ENCODE data around the gene WSCD2. TPM values are rescaled to one million over a fixed set of nuclear protein-coding genes. Genes with fewer than 3 reads are reported as not detected.

WSCD2 gene
- total and polyA plus RNA-seq, 3 experiments from 2014 or later: 0.39 TPM; not detected in 2

DNA sequence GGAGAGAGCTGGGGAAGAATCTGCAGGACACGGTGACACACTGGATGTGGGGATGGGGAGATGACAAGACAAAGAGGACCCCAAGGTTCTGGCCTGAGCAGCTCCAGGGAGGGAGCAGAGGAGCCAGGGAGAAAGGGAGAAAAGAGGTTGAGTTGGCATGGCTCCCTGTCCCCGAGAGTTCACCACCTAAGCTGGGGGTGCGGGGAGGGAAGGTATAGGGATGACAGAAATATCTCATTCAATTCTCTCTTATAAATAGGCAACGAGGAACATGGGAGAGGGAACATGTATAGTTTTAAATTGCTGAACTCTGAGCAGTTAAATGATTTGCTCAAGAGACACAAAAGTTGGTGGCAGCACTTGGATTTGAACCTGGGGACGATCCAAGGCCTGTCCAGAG is 124.9 kb downstream of the WSCD2 start:
- Histone ChIP-seq H3K9me3 (ENCODE audit: low read length) (no peaks in the 10 kb centered on the region), H3K27me3 (ENCODE audit: insufficient read depth, low read length, poor library complexity, severe bottlenecking) (peaks cover 3% of the 10 kb centered on the region), H3K27ac (ENCODE audit: low read depth, low read length) (no peak overlapping the region), H3K4me3 (ENCODE audit: low read length) (no peak overlapping the region), H3K36me3 (ENCODE audit: insufficient read depth, low read length) (no peaks in the 10 kb centered on the region), H3K4me1 (ENCODE audit: insufficient read depth, low read length) (no peaks in the 10 kb centered on the region)
- Mint-ChIP-seq H3K4me3 (no peak overlapping the region), H3K27ac (no peak overlapping the region), H3K4me1 (peaks cover 0 to 2% (median 0%) of the 10 kb centered on the region in 3 donors), H3K27me3 (peaks cover 11 to 28% of the 10 kb centered on the region in 2 donors), H3K9me3 (peaks cover 0 to under 1% (median 0%) of the 10 kb centered on the region in 5 donors), H3K36me3 (no peaks in the 10 kb centered on the region)
- no peak for DNase-seq
- POLR2A ChIA-PET: no interaction called here
- CTCF ChIA-PET: no interaction called here

DNA sequence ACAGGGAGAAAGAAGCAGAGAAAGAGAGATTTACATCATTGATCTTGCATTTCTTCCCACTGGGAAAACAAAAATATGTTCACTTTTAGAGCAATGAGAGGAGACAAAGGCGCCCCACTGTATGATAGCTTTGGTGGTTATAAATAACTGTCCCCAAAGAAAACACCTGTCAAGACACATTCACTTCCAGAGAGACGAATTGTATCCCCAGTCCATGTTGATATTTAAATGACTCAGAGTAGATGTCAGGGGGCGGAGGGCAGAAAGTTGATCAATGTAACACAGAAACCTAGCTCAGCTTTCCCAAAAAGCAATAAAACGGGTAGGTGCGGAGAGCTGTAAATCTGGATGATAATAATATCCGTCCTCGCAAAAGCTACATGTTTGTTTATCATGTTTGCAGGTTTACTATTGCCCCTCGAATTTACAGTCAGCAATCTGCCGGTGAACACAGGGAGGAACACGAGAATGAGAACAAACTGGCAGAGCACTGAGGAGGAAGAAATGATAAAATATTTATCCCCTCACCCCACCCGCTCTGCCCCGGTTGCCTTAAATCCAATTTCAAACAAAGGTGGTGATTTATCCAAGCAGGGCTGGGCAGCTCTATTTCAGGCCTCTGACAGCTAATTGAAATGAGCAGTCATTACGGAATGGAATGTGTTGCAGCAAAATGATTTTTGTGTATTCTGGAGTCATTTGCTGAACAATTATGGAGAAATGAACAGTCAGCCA is 125.6 kb downstream of the WSCD2 start:
- ChIA-PET CTCF (no interaction called here), POLR2A (no interaction called here)
- peaks cover 9 to 24% of the 10 kb centered on the region in 2 donors for H3K27me3 Mint-ChIP-seq
- Histone ChIP-seq H3K4me1 (ENCODE audit: insufficient read depth, low read length) (no peaks in the 10 kb centered on the region), H3K27ac (ENCODE audit: low read depth, low read length) (no peak overlapping the region), H3K36me3 (ENCODE audit: insufficient read depth, low read length) (no peaks in the 10 kb centered on the region), H3K4me3 (ENCODE audit: low read length) (no peak overlapping the region), H3K9me3 (ENCODE audit: low read length) (no peaks in the 10 kb centered on the region), H3K27me3 (ENCODE audit: insufficient read depth, low read length, poor library complexity, severe bottlenecking) (peaks cover 3% of the 10 kb centered on the region)
- H3K9me3 Mint-ChIP-seq: peaks cover 0 to 7% (median 6%) of the 10 kb centered on the region in 5 donors
- peaks cover 0 to 2% (median 0%) of the 10 kb centered on the region in 3 donors for H3K4me1 Mint-ChIP-seq
- H3K4me3 Mint-ChIP-seq: no peak overlapping the region
- H3K36me3 Mint-ChIP-seq: no peaks in the 10 kb centered on the region
- no peak overlapping the region for H3K27ac Mint-ChIP-seq
- no peak for DNase-seq

DNA sequence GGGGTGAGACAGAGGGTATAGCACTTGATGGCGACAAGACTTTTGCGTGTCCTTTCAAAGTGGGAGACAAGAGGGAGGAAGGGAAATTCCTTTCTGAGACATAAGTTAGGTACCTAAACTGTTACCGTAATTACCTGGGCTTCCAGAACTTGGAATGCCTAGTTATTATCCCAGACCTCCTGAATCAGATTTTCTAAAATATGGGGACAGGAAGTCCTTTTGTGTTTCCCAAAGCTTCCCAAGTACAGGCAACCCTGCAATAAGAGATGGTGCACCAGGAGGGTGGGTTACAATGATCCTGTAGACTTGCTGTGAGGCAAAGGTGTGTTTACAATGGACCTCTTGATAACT is 126.1 kb downstream of the WSCD2 start:
- ChIA-PET CTCF (no interaction called here), POLR2A (no interaction called here)
- DNase-seq: no peak
- Mint-ChIP-seq H3K4me3 (no peak overlapping the region), H3K4me1 (peaks cover 0 to 2% (median 0%) of the 10 kb centered on the region in 3 donors), H3K27ac (no peak overlapping the region), H3K9me3 (peaks cover 0 to 12% (median 11%) of the 10 kb centered on the region in 5 donors), H3K27me3 (peaks cover 9 to 21% of the 10 kb centered on the region in 2 donors), H3K36me3 (no peaks in the 10 kb centered on the region)
- no peaks in the 10 kb centered on the region for H3K9me3 ChIP-seq (ENCODE audit: low read length)
- no peaks in the 10 kb centered on the region for H3K27me3 ChIP-seq (ENCODE audit: insufficient read depth, low read length, poor library complexity, severe bottlenecking)
- no peak overlapping the region for H3K4me3 ChIP-seq (ENCODE audit: low read length)
- no peak overlapping the region for H3K27ac ChIP-seq (ENCODE audit: low read depth, low read length)
- no peaks in the 10 kb centered on the region for H3K36me3 ChIP-seq (ENCODE audit: insufficient read depth, low read length)
- no peaks in the 10 kb centered on the region for H3K4me1 ChIP-seq (ENCODE audit: insufficient read depth, low read length)

DNA sequence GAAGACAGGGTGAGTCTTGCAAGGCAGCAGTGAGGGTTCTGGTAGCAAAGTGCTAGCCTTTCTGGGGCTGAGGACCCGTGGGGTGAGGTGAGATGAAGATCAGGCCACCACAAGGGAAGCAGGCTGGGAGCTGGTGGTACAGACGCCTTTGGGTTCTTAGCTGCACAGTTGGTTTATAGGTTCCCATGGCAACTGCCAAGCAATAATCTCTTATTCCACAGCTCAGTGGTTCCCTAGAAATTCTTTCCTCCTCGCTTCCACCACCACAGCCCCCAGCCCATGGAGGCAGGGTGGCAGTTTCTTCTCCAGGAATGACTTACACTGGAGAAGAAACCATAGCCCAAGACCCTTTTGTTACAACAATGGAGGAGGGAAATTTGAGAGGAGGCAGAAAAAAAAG is 127.9 kb downstream of the WSCD2 start:
- ChIA-PET POLR2A (no interaction called here), CTCF (no interaction called here)
- no peaks in the 10 kb centered on the region for H3K27me3 ChIP-seq (ENCODE audit: insufficient read depth, low read length, poor library complexity, severe bottlenecking)
- peaks cover 5% of the 10 kb centered on the region for H3K9me3 ChIP-seq (ENCODE audit: low read length)
- no peak overlapping the region for H3K4me3 ChIP-seq (ENCODE audit: low read length)
- no peak for DNase-seq
- no peaks in the 10 kb centered on the region for H3K36me3 ChIP-seq (ENCODE audit: insufficient read depth, low read length)
- Mint-ChIP-seq H3K36me3 (no peaks in the 10 kb centered on the region), H3K27me3 (peaks cover 9 to 12% of the 10 kb centered on the region in 2 donors), H3K9me3 (peaks cover 11 to 29% (median 21%) of the 10 kb centered on the region in 5 donors), H3K4me3 (no peak overlapping the region), H3K27ac (no peak overlapping the region), H3K4me1 (peaks cover 0 to 2% (median 0%) of the 10 kb centered on the region in 3 donors)
- H3K27ac ChIP-seq (ENCODE audit: low read depth, low read length): no peak overlapping the region
- no peaks in the 10 kb centered on the region for H3K4me1 ChIP-seq (ENCODE audit: insufficient read depth, low read length)

DNA sequence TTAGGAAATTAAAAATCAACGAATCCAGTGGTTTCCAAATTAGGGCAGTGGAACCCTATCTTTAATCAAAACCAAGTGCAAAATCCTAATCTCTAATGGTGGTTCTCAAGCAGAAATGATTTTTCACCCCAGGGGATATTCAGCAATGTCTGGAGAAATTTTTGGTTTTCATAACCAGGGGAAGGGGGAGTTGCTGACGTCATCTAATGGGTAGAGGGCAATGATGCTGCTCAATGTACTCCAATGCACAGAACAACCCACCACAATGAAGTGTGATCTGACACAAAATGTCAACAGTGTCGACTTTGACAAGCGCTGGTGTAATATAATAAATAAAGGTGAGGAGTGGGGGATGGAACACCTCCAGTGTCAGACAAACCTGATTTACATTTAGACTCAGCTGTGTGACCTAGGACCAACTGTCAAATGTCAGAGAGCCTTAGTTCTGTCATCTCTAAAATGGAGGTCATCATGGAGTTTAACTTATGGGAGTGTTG is 128.6 kb downstream of the WSCD2 start:
- H3K36me3 Mint-ChIP-seq: no peaks in the 10 kb centered on the region
- H3K27ac Mint-ChIP-seq: no peak overlapping the region
- H3K4me3 Mint-ChIP-seq: no peak overlapping the region
- H3K27me3 Mint-ChIP-seq: peaks cover 6 to 10% of the 10 kb centered on the region in 2 donors
- H3K9me3 ChIP-seq (ENCODE audit: low read length): peaks cover 5% of the 10 kb centered on the region
- no peak overlapping the region for H3K27ac ChIP-seq (ENCODE audit: low read depth, low read length)
- peaks cover 11 to 30% (median 21%) of the 10 kb centered on the region in 5 donors for H3K9me3 Mint-ChIP-seq
- peaks cover 0 to 2% (median 0%) of the 10 kb centered on the region in 3 donors for H3K4me1 Mint-ChIP-seq
- H3K4me1 ChIP-seq (ENCODE audit: insufficient read depth, low read length): no peaks in the 10 kb centered on the region
- ChIA-PET CTCF (no interaction called here), POLR2A (no interaction called here)
- no peaks in the 10 kb centered on the region for H3K27me3 ChIP-seq (ENCODE audit: insufficient read depth, low read length, poor library complexity, severe bottlenecking)
- no peak overlapping the region for H3K4me3 ChIP-seq (ENCODE audit: low read length)
- DNase-seq: no peak
- H3K36me3 ChIP-seq (ENCODE audit: insufficient read depth, low read length): no peaks in the 10 kb centered on the region

DNA sequence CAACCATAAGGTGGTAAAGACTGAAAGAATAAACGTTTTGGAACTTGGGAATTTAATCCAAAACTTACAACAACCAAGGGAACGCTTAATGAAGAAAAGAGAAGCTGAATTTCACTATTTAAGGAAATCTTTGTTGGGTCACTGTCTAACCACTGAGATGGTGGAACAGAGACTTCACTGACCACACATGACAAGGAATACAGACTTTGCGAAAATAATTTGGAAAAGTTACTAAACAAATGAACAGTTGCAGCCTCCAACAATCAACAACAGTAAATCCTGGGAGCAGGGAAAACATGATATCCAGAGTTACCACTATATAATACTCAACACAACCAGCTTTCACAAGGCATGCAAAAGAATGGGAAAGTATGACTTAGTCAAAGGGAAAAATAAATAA is 131.0 kb downstream of the WSCD2 start:
- ChIA-PET CTCF (no interaction called here), POLR2A (no interaction called here)
- Mint-ChIP-seq H3K36me3 (no peaks in the 10 kb centered on the region), H3K27me3 (peaks cover 5 to 7% of the 10 kb centered on the region in 2 donors), H3K27ac (no peak overlapping the region), H3K4me1 (no peaks in the 10 kb centered on the region), H3K4me3 (no peak overlapping the region), H3K9me3 (peaks cover 14 to 30% (median 21%) of the 10 kb centered on the region in 5 donors)
- Histone ChIP-seq H3K36me3 (ENCODE audit: insufficient read depth, low read length) (no peaks in the 10 kb centered on the region), H3K27ac (ENCODE audit: low read depth, low read length) (no peak overlapping the region), H3K4me1 (ENCODE audit: insufficient read depth, low read length) (no peaks in the 10 kb centered on the region), H3K27me3 (ENCODE audit: insufficient read depth, low read length, poor library complexity, severe bottlenecking) (no peaks in the 10 kb centered on the region), H3K9me3 (ENCODE audit: low read length) (peaks cover 5% of the 10 kb centered on the region), H3K4me3 (ENCODE audit: low read length) (no peak overlapping the region)
- DNase-seq: no peak

DNA sequence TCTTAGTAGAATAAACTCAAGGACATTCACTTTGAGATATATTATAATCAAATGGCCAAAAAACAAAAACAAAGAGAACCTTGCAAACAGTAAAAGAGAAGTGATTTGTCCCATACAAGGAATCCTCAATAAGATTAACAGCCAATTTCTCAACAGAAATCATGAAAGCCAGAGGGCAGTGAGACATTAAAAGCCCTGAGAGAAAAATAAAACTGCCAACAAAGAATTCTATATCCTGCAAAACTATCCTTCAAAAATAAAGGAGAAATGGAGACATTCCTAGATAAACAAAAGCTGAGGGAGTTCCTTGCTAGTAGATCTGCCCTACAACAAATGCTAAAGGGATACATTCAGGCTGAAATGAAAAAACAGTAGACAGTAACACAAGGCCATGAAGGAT is 131.9 kb downstream of the WSCD2 start:
- Mint-ChIP-seq H3K4me1 (no peaks in the 10 kb centered on the region), H3K27ac (no peak overlapping the region), H3K9me3 (peaks cover 14 to 30% (median 21%) of the 10 kb centered on the region in 5 donors), H3K36me3 (no peaks in the 10 kb centered on the region), H3K27me3 (peaks cover 5 to 7% of the 10 kb centered on the region in 2 donors), H3K4me3 (no peak overlapping the region)
- POLR2A ChIA-PET: no interaction called here
- Histone ChIP-seq H3K36me3 (ENCODE audit: insufficient read depth, low read length) (no peaks in the 10 kb centered on the region), H3K4me1 (ENCODE audit: insufficient read depth, low read length) (no peaks in the 10 kb centered on the region), H3K27ac (ENCODE audit: low read depth, low read length) (no peak overlapping the region), H3K27me3 (ENCODE audit: insufficient read depth, low read length, poor library complexity, severe bottlenecking) (no peaks in the 10 kb centered on the region), H3K9me3 (ENCODE audit: low read length) (peaks cover 5% of the 10 kb centered on the region), H3K4me3 (ENCODE audit: low read length) (no peak overlapping the region)
- DNase-seq: no peak
- CTCF ChIA-PET: no interaction called here

DNA sequence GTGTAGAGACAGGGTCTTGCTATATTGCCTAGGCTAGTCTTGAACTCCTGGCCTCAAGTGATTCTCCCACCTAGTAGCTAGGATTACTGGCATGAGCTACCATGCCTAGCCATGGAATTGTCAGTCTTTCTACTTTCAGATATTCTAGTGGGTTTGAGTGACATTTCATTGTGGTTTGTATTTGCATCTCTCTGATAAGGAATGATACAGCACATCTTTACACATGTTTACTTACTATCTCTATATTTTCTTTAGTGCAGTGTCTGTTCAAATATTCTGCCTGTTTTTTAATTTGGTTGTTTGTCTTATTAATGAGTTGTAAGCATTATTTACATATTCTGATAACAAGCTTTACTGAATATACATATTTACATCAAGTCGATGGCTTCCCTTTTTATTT is 136.4 kb downstream of the WSCD2 start:
- H3K27me3 Mint-ChIP-seq: peaks cover 7 to 15% of the 10 kb centered on the region in 2 donors
- H3K4me3 ChIP-seq (ENCODE audit: low read length): no peak overlapping the region
- CTCF ChIA-PET: no interaction called here
- no peaks in the 10 kb centered on the region for H3K4me1 Mint-ChIP-seq
- DNase-seq: no peak
- POLR2A ChIA-PET: no interaction called here
- no peak overlapping the region for H3K27ac Mint-ChIP-seq
- H3K9me3 Mint-ChIP-seq: peaks cover 8 to 18% (median 14%) of the 10 kb centered on the region in 5 donors
- no peak overlapping the region for H3K4me3 Mint-ChIP-seq
- H3K9me3 ChIP-seq (ENCODE audit: low read length): peaks cover 3% of the 10 kb centered on the region
- no peak overlapping the region for H3K27ac ChIP-seq (ENCODE audit: low read depth, low read length)
- H3K27me3 ChIP-seq (ENCODE audit: insufficient read depth, low read length, poor library complexity, severe bottlenecking): no peaks in the 10 kb centered on the region
- H3K36me3 Mint-ChIP-seq: no peaks in the 10 kb centered on the region
- no peaks in the 10 kb centered on the region for H3K4me1 ChIP-seq (ENCODE audit: insufficient read depth, low read length)
- no peaks in the 10 kb centered on the region for H3K36me3 ChIP-seq (ENCODE audit: insufficient read depth, low read length)
